CD4-positive, alpha-beta T cell treated with Interleukin-2 at 100 ng/mL for 4 hours (primary cell): Measurements from ENCODE around the gene KCNC3.
"Not testable (repeated sequence)": the region's sequence is repeated elsewhere in the genome, so short reads cannot be mapped to it uniquely, and the experiment has no call there.

Experiments
- DNase-seq: peaks from one replicate; pipeline ENCODE4 v3.0.0-alpha.2; 2020; ENCODE audit warnings: low spot score

KCNC3 gene

GRCh38 chr19:50353487-50353880 lies 24.3 kb upstream of the KCNC3 start:
- DNase-seq, result not testable (repeated sequence)

- no peak for DNase-seq
These were observed 23.1 kb upstream of the KCNC3 start for GRCh38 chr19:50352242-50352641.

DNA sequence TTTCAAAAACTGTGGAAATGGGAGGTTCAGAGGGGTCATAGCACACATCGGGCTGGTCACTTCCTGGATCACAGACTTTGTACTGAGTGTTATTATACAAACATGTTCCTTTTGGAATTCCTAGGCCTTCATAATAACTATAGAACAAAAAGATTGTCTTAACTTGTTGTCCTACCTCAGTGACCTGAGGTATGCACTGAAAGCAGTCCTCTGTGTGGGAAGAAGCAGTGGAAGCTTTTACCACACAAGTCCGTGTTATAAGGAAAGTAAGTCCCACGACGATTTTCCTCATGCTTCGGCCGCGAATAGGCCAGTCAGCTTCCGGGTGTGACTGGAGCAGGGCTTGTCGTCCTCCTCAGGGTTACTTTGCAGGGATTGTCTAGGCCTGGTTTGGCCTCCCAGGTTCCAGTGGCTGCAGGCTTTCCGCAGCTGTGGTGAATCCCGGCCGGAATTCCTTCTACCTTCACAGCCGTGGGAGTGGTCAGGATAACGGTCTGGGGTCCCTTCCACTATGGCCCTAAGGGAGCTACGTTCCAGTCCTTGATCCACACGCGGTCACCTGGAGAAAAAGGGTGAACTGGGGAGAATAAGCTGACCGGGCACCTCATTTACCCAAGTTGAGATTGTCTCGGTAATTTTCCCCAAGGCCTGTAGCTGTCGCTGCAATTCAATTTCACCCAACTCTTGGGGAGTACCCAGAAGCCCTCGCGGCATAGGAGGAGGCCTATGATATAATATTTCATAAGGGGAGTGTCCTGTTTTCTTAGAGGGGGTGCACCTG lies 20.3 kb upstream of the KCNC3 start:
- DNase-seq, result no peak

GRCh38 chr19:50347089-50347581 lies 18.0 kb upstream of the KCNC3 start:
- not testable (repeated sequence) for DNase-seq

DNA sequence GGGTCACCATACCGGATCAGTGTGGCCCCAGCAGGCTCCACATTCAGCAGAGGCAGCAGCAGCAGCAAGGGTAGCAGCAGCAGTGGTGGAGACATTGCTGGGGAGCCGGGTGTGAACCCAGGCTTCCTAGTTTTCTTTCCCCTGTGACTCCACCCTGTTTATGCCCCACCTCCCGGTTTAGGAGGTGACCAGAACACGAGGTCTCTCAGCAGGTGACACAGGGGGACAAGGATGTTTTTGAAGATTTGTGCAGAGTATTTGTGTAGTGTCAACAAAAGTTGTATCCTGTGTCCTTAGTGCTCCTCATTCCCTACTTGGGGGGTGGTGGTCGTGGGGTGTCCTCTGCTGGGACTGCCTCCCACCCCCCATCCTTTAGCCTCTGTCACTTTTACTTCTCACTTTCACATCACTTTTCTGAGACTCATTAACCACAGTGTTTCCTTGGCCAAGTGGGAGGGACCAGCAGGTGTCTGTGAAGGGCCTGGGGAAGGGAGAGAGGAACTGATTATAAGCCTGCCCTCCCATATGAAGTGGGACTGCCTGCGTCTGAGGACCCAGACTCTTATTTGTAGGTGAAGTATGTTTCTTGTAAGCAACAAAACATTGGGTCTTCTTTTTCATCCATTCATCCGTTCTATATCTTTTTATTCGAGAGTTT lies 15.6 kb upstream of the KCNC3 start:
- DNase-seq, result no peak

DNA sequence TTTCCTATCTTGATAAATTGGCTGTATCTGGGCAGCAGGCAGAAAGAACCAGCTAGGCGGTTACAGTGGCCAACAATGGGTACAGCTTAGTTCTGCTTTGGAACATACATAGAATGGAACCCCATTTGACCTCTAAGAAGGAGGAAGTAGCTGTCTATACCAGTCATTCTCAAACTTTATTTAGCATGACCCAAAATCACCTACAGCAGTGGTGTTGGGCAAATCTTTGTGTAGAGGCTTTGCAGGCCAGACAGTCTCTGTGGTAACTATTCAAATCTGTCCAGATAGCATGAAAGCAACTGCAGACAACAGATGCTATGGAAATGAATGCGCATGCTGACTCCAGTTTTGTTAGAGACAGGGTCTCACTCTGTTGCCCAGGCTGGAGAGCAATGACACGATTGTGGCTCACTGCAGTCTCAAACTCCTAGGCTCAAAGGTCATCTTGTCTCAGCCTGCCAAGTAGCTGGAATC lies 12.0 kb upstream of the KCNC3 start:
- no peak for DNase-seq

DNA sequence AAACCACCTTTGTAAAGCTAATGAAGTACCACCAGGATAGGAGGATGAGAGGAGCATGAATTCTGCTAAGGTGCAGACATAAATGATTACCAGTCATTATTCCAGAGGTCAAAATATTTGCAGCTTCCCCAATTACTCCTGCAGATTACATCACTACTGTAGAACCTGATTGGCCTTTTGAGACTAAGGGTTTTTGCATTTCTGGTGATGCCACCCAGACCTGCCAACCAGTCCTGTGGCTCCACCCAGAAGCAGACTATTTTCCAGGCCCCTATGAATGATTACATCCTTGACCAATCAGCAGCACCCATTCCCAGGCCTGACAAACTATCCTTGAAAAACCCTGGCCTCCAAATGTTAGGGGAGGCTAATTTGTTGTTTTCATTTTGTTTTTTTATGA lies 11.2 kb upstream of the KCNC3 start:
- no peak for DNase-seq

DNA sequence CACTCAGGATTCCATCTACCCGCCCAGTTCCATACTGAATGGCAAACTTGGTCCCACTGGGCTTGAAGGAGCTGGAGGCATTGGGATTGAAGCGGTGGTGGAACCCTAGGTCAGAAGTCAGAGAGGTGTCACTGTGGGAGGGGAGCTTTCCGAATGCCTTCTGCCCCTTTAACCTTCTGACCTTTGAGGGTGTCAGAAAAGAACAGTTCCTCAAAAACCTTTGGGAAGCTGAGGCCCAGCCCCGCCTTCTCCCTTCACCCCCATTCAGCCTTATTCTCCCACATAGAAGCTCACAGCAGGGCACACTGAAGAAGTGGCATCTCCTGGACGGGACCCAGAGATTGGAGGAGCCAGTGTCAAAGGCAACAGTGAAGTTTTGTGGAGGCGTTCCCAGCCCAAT lies 7.9 kb upstream of the KCNC3 start:
- DNase-seq, result not testable (repeated sequence)

DNA sequence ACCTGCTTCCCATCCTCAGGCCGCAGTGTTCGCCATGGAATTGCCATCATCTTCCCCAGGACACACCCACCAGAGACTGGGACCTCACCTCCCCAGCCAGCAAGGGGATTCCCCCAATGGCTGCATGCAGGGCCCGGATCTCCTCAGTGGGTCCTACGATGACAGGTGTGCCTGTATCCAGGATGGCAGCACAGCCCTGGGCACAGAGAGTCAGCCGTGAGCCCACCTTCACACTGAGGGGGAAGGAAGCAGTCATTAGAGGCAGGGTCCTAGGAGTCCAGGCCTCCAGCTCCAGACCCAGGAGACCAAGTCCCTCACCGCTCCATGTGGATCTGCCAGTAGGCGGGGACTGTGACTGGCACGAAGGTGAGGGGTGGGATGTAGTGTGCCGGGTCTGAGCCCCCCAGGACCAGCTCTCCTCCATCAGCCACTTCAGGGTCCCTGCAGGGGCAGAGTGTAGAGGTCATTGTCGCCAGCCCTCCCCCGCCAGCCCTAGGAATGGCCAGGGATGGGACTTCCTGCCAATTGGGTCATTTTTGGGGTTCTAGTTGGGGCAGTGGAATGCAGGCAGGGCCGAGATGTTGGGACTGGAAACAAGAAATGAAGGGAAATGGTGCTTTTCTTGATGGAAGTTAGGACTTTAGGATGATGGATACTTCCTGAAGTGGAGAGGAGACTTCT lies 5.7 kb upstream of the KCNC3 start:
- no peak for DNase-seq

DNA sequence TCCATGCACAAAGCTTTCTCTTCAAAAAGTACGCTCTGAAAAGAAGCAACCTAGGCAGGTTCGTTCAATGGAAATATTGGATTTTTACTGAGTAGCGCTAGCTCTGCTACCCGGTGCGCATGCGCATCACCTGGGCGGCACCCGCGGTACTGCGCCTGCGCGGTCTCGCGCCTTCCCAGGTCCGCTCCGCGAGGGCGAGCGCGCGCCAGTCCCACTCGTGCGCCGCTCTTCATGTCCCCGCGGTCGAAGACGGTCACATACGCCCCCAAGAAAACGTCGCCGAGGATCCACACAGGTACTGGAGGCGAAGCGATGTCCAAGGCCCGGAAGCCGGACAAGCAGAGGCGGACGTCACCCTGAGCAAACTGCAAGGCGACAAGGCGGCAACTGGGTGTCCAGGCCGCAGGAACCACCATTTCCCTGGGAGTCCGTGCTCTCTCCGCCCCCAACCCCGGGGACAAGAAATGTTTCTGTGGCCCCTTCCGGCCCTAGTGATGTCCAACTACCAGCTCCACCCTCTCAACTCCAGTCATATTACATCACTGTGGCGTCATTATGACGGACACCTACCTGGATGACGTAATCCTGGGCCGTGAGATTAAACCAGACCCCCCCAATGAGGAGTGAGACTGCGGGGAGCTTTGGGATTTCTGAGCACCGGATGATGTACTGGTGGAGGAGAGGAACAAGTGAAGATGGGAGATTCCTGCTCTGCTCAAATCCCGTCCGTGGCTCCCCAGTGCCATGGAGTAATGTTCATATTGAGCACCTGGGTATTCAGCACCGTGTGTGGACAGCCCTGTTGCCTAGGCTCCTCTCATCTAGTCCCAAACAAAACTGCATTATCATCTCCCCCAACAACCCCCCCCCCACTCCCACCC lies 4.8 kb upstream of the KCNC3 start:
- peak; percentile 81 for DNase-seq

GRCh38 chr19:50333235-50333736 lies 4.1 kb upstream of the KCNC3 start:
- peak; percentile 88 for DNase-seq

DNA sequence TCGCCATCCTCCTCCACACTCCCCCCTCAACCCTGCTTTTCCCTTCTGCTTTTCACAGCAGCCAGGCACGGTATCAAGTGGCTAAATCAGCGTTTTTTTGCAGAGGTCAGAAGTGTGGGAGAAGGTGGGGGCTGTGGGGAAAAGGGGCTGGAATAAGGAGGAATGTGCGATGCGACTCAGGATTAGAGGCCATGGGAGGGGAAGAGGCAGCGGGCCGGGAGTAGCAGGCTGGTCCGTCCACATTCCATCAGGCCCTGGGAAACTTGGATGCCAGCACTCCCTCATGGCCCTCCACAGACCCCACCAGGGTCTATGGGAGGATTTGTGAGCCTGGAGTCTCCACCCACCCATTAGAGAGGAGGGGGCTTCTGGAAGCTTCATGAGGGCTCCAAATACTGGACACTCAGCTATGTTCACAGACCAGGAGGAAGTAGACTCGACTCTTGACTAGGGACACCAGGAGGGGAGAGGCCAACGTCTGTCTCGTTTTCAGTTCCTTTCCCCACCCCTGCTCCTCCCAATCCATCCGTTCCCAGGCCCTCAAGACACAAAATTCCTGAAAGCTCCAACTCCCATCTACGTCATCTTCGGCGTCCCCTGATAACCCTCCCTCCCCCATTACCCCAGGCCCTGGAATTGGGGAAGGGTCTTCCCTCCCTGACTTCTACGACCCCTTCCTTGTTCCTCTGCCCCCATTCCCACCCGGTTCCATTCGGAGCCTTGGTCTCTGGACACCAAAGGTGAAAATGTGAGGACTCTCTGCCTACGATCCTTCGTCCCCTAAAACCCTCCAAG lies 3.3 kb upstream of the KCNC3 start:
- no peak for DNase-seq

- no peak for DNase-seq
These were observed 2.7 kb upstream of the KCNC3 start for GRCh38 chr19:50331994-50332243.

- no peak for DNase-seq
These were observed 2.2 kb upstream of the KCNC3 start for GRCh38 chr19:50331221-50331993.

- peak; percentile 71 for DNase-seq
These were observed 1.3 kb upstream of the KCNC3 start for GRCh38 chr19:50330365-50331078.

- not testable (repeated sequence) for DNase-seq
These were observed 733 bp upstream of the KCNC3 start for GRCh38 chr19:50329926-50330294.

DNA sequence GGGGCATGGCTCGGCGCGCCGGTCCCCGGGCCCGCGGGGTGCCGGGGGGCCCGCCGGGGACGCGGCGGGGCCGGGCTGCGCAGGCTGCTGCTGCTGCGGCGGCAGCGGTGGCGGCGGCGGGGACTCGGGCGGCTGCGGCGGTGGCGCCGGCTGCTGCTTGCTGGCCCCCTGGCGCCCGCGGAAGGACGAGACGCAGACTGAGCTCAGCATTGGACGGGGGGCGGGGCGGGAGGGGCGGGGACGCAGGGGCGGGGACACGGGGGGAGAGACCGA lies 368 bp downstream of the KCNC3 start:
- DNase-seq, result no peak

DNA sequence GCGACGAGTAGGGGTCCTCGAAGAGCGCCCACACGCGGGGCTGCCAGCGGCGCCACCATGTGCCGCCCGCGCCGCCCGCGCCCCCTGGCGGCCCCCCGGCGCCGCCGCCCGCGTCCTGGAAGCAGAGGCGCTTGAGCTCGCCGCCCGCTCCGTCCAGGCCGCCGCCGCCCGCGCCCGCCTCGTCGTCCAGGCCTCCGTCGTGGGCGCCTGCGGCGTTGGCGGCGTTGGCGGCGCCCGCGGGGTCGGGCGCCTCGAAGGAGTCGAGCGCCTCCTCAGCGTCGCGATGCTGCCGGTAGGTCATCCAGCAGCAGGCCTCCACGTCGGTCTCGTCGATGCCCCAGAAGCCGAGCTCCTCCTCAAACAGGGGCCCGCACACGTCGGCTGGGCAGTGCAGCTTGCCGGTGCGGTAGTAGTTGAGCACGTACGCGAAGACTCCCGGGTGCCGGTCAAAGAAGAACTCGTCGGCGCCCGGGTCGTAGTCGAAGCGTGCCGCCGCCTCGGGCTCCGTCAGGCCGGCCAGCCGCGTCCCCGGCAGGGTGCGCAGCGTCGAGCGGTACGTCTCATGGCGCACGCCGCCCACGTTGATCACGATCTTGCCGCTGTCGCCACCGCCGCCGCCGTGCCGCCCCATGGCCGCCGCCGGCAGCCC lies 829 bp downstream of the KCNC3 start:
- no peak for DNase-seq

DNA sequence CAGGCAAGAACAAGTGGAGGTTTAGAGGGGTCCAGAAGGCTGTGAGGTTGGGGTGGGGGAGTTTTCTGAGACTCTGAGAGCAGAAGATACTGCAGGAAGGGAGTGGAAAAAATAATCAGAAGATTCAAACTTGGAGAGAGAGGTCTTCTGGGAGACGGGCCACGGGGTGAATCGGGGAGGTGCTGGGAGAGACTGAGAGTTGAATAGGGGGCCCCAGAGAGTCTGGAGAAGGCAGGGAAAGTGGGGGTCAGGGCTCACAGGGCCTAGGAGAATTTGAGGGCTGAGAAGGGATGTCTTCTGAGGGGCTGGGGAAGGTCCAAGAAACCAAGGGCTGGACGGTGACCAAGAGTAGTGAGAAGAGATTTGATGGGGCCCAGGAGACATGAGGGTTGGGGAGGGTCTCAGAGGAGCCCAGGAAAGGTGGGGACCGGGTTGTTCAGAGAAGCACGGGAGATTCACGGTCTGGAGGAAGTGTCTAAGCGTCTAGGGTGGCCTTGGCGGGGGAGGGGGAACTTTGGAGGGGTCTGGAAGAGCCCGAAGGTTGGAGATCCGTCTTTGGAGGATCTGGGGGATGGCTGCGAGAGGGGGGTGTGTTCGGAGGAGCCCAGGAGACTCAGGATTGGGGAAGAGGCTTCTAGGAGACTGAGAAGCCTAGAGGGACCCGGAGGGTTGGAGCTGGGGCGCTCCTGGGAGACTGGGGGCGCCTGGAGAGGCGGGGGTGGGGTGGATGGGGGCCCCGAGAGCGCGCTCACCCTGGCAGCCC lies 1.5 kb downstream of the KCNC3 start:
- no peak for DNase-seq
